ENCODE data around the gene DPY19L3. TPM values are rescaled to one million over a fixed set of nuclear protein-coding genes. Genes with fewer than 3 reads are reported as not detected.
"Not testable (repeated sequence)": the region's sequence is repeated elsewhere in the genome, so short reads cannot be mapped to it uniquely, and the experiment has no call there.

DPY19L3 gene
- total RNA-seq, 6 experiments from 2014 or later = 23.5 to 32.7 (median 26.5) TPM

DNA sequence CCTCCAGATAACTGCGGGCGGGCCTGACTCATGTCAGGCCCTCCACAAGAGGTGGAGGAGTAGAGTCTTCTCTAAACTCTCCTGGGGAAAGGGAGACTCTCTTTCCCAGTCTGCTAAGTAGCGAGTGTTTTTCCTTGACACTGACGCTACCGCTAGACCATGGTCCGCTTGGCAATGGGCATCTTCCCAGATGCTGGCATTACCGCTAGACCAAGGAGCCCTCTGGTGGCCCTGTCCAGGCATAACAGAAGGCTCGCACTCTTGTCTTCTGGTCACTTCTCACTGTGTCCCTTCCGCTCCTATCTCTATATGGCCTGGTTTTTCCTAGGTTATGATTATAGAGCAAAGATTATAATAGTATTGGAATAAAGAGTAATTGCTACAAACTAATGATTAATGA is 28.5 kb upstream of the DPY19L3 start:
- not testable (repeated sequence) for H3K27me3 Mint-ChIP-seq (ENCODE audit: insufficient read depth); DNase-seq; H3K4me3 Mint-ChIP-seq; H3K9me3 Mint-ChIP-seq; H3K27ac Mint-ChIP-seq
- H3K4me1 Mint-ChIP-seq (ENCODE audit: low read depth) = peaks cover 34% of the 10 kb centered on the region
- peaks cover 25% of the 10 kb centered on the region for H3K36me3 Mint-ChIP-seq (ENCODE audit: low read depth)
- TF ChIP-seq, protein P1, sequence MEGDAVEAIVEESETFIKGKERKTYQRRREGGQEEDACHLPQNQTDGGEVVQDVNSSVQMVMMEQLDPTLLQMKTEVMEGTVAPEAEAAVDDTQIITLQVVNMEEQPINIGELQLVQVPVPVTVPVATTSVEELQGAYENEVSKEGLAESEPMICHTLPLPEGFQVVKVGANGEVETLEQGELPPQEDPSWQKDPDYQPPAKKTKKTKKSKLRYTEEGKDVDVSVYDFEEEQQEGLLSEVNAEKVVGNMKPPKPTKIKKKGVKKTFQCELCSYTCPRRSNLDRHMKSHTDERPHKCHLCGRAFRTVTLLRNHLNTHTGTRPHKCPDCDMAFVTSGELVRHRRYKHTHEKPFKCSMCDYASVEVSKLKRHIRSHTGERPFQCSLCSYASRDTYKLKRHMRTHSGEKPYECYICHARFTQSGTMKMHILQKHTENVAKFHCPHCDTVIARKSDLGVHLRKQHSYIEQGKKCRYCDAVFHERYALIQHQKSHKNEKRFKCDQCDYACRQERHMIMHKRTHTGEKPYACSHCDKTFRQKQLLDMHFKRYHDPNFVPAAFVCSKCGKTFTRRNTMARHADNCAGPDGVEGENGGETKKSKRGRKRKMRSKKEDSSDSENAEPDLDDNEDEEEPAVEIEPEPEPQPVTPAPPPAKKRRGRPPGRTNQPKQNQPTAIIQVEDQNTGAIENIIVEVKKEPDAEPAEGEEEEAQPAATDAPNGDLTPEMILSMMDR (IDR thresholded peaks at IDR 0.05) = peak; percentile 72

DNA sequence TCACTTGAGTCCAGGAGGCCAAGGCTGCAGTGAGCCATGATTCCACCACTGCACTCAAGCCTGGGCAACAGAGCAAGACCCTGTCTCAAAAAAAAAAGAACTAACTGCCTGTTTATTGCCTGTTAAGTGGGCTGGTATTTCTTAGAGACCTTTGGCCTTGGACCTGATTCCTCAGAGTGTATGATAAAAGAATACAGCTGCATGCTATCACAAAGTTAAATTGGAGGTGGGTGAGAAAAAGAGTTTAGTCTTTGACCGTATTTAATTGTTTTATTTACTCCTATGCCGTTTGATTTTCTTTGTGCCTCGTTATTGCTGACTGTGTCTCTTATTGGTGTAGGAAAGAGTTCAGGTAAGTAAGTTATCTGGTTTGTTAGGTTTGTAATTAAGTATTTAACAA is 25.3 kb upstream of the DPY19L3 start:
- no peak overlapping the region for H3K4me3 Mint-ChIP-seq
- TF ChIP-seq, protein P1 (IDR thresholded peaks at IDR 0.05) = no peak
- peaks cover 3% of the 10 kb centered on the region for H3K4me1 Mint-ChIP-seq (ENCODE audit: low read depth)

DNA sequence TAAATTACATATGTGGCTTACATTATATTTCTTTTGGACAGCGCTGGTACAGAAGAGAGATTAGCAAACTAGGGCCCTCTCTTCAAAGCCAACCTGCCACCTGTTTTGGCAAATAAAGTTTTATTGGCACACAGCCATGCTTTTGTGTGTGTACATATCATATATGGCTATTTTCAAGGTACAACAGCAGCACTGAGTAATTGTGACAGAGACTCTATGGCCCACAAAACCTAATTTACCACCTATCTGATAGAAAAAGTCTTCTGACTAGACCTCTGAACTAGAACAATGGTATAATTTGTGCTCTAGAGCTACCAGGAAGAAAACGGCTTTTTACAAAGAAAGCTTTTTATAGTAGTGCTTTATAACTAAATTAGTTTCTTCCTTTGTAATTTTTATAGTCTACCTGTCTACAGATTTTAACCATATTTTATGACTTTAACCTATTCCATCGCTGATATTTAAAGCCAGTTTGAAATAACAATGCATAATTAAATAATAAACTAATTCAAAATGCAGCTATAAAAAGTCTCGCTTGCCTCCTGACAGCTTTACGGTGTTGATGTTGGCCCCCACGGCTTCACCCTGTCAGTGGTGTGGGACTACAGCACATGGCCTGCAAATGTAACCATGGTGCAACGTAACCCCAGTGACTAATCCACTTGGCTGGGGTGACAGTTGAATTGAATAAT is 17.7 kb upstream of the DPY19L3 start:
- H3K4me3 Mint-ChIP-seq = no peak overlapping the region
- peak; percentile 57 for DNase-seq

More for the DNA sequence above, 25.3 kb upstream of the DPY19L3 start:
- Mint-ChIP-seq H3K36me3 (ENCODE audit: low read depth) (peaks cover 26% of the 10 kb centered on the region), H3K9me3 (no peaks in the 10 kb centered on the region), H3K27ac (no peak overlapping the region), H3K27me3 (ENCODE audit: insufficient read depth) (no peaks in the 10 kb centered on the region; the same call in none of the 2 replicates)
- DNase-seq = no peak

DNA sequence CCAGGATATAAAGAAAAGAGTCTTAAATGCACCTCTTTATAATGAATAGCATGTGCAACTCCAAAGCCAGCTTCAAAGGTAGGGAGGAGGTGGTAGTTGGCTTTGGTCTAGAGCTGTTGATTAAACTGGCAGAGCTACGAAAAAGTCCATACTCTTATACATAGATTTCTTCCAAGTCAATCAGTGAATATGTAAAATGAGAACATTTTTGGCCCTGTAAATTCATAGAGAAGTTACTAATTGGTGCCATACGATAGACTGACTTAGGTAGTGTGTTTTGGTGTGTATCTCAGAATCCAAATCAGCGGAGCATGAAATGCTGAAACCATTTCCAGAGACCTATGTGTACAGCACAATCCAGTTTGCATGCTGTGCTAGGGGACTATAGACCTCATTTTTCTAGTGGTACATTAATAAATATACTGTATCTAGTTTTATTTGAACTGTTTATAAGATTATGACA is 17.1 kb upstream of the DPY19L3 start:
- TF ChIP-seq, protein P1 (IDR thresholded peaks at IDR 0.05) = no peak
- Mint-ChIP-seq H3K27ac (peak overlapping the region; percentile 64), H3K4me1 (ENCODE audit: low read depth) (peaks cover 16% of the 10 kb centered on the region), H3K9me3 (no peaks in the 10 kb centered on the region), H3K4me3 (no peak overlapping the region), H3K27me3 (ENCODE audit: insufficient read depth) (peaks cover 3% of the 10 kb centered on the region; the same call in 1 of the 2 replicates), H3K36me3 (ENCODE audit: low read depth) (no peaks in the 10 kb centered on the region)
- DNase-seq = no peak

More for the DNA sequence above, 17.7 kb upstream of the DPY19L3 start:
- TF ChIP-seq, protein P1 (IDR thresholded peaks at IDR 0.05) = no peak
- no peaks in the 10 kb centered on the region; the same call in 1 of the 2 replicates for H3K27me3 Mint-ChIP-seq (ENCODE audit: insufficient read depth)
- H3K9me3 Mint-ChIP-seq = no peaks in the 10 kb centered on the region
- peaks cover 3% of the 10 kb centered on the region for H3K36me3 Mint-ChIP-seq (ENCODE audit: low read depth)
- H3K27ac Mint-ChIP-seq = peak overlapping the region; percentile 64
- H3K4me1 Mint-ChIP-seq (ENCODE audit: low read depth) = peaks cover 16% of the 10 kb centered on the region

DNA sequence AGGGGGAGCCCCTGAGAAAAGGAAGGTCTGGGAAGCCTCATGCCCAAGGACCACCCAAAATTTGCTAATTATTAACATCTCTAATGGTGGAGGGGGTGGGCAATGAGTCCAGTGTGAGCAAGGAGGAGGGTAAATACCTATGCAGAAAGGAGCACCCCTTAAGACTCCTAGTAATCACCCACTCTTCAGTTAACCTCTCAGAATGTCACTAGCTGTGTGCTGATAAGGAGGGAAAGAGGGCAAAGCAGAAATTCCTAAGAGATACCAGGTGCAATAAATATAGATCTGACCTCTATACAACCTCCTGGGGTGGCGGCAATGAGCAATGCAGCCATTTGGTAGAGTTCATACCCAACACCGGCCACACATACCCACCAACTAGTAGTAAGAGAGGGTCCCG is 12.7 kb upstream of the DPY19L3 start:
- no peaks in the 10 kb centered on the region for H3K9me3 Mint-ChIP-seq
- no peak for DNase-seq
- H3K27me3 Mint-ChIP-seq (ENCODE audit: insufficient read depth) = peaks cover 3% of the 10 kb centered on the region; the same call in 1 of the 2 replicates
- no peak overlapping the region for H3K4me3 Mint-ChIP-seq
- no peak overlapping the region for H3K27ac Mint-ChIP-seq
- TF ChIP-seq, protein P1 (IDR thresholded peaks at IDR 0.05) = no peak
- peaks cover 13% of the 10 kb centered on the region for H3K36me3 Mint-ChIP-seq (ENCODE audit: low read depth)
- H3K4me1 Mint-ChIP-seq (ENCODE audit: low read depth) = peaks cover 17% of the 10 kb centered on the region
